OCI-M2 (cell line): Measurements from ENCODE around the gene REPS2.

Source experiments
- DNase-seq: peaks from one replicate; lab custom pipeline; 2025; ENCODE audit not compliant: unreplicated experiment; lab: John Stamatoyannopoulos, UW

REPS2 gene

GRCh38 chrX:16946361-16946964 lies at the start of gene REPS2:
REPS2 (plus strand) TSS chrX:16946658; CDS start chrX:16946862, 204 bp downstream.
- DNase-seq = no peak

GRCh38 chrX:16897445-16897844 lies 49.0 kb upstream of the REPS2 start:
- DNase-seq = no peak

- no peak for DNase-seq
These were observed 43.0 kb upstream of the REPS2 start for GRCh38 chrX:16903274-16904022.

GRCh38 chrX:16910376-16910775 lies 36.1 kb upstream of the REPS2 start:
- no peak for DNase-seq

- no peak for DNase-seq
These were observed 32.4 kb upstream of the REPS2 start for GRCh38 chrX:16914058-16914457.

- DNase-seq = no peak
These were observed 29.9 kb upstream of the REPS2 start for GRCh38 chrX:16916561-16916960.

DNA sequence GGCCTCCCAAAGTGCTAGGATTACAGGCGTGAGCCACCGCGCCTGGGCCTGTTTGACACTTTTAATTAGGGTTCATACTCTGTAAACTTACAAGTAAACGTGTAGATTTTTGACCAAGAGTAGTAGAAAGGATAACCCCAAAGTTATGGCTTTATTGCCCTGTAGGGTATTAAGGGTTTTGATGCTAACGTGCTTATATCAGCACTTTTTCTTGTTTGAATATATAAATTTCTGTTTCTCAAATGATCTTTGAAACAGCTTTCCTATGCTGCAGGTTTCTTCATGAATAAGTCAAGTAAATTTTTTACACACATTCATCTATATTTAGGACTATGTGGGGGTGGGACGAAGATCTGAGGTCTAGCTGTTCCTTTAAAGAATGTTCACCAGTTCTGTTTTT lies 29.3 kb upstream of the REPS2 start:
- no peak for DNase-seq

GRCh38 chrX:16918979-16919378 lies 27.5 kb upstream of the REPS2 start:
- DNase-seq = no peak

- DNase-seq = no peak
These were observed 26.4 kb upstream of the REPS2 start for GRCh38 chrX:16920075-16920474.

GRCh38 chrX:16923157-16923556 lies 23.3 kb upstream of the REPS2 start:
- no peak for DNase-seq

GRCh38 chrX:16924631-16925480 lies 21.6 kb upstream of the REPS2 start:
- DNase-seq = no peak

DNA sequence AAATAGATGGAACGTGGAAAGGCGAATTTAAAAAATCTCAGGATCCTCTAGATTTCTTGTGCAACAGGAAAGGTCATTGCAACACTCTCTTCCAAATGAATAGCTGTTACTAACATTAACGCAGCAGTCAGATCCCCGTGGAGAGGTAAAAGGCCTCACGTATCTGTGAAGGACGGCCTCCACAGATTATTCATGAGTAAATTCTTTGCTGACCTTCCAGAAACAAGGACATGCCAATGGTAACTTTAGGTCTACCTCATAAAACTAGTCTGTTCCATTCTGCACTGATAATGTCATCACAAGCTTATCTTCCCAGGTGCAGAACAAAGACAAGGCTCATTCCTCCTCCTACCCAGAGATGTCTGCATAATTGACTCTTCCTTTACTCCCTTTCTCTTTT lies 16.1 kb upstream of the REPS2 start:
- DNase-seq = no peak

- DNase-seq = no peak
These were observed 15.1 kb upstream of the REPS2 start for GRCh38 chrX:16931371-16931770.

DNA sequence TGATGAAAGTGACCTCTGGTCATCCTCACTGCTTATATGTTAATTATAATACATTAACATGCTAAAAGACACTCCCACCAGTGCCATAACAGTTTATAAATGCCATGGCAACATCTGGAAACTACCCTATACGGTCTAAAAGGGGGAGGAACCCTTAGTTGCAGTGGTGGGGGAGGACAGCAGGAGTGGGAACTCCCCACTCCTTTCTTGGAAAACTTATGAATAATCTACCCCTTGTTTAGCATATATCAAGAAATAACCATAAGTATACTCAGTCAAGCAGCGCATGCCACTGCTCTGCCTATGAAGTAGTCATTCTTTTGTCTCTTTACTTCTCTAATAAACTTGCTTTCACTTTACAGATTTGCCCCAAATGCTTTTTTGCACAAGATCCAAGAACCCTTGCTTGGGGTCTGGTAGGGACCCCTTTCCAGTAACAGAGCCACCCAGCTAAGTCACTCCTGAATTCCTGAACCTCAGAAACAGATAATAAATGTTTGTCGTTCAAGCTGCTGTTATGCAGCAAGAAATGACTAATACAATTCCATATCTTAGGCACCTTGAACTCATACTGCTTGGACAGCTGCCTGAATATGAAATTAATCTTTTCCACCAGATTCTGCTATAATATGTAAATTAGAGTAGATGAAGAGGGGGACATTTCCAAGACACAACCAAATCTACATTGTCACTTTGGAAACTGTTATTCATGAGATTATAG lies 14.4 kb upstream of the REPS2 start:
- no peak for DNase-seq

DNA sequence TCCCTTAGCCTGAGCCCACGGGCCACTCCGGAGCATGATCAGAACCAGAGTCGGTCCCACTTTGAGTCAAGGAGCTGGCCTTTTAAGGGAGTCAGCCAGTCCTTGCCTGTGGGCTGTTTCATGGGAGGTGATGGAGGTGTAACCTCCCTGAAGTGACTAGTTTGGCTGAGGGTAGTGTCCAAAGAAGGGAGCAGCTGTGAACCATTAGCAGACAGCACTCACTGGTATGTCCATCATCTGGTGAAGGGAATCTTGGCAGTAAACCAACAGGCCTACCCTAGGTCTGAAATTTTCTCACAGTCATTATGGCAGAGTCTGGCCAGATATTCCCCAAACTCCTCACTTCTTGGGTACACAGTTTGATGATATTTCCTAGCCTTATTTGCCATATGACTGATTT lies 12.3 kb upstream of the REPS2 start:
- no peak for DNase-seq

DNA sequence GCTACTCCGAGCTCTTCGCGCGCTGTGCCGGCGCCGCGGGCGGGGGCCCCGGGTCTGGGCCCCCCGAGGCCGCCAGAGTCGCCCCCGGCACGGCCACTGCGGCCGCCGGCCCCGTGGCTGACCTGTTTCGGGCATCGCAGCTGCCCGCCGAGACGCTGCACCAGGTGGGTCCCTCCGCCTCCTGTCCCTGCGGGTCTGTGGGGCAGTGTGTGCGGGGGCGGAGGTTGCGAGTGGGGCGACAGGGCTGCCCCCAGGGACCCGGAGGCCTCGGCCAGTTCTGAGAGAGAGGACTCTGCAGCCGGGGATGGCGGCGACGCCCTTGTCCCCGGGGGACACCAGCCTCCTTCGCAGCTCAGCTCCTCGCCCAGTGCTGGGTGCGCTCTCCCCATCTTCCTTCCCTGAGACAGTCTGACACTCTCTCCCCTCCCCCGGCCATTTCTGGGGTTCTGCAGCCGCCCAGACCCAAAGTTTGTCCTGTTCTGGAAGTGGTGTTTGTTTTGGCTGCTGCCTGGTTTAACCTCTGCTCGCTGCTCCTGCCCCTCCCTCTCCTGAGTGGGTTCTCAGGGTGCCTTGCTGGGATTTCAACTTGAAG lies 609 bp downstream of the REPS2 start:
- DNase-seq = no peak

DNA sequence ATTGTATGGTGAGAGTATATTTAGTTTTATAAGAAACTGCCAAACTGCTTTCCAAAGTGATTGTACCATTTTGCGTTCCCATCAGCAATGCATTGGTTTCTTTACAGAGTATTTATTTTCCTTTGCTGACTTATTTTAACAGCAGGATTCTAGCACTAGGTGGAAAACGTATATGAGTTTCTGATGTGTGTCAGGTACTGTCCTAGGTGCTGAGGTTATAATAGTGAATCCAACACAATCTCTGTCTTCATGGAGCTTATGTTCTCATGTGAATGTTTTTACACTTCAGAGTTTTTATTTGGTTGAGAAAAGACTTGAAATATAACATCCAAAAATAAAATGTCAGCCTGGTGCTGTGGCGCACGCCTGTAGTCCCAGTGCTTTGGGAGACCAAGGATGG lies 4.0 kb downstream of the REPS2 start:
- DNase-seq = no peak

- DNase-seq = no peak
These were observed 7.3 kb downstream of the REPS2 start for GRCh38 chrX:16953606-16954211.

GRCh38 chrX:16957751-16958150 lies 11.3 kb downstream of the REPS2 start:
- no peak for DNase-seq

DNA sequence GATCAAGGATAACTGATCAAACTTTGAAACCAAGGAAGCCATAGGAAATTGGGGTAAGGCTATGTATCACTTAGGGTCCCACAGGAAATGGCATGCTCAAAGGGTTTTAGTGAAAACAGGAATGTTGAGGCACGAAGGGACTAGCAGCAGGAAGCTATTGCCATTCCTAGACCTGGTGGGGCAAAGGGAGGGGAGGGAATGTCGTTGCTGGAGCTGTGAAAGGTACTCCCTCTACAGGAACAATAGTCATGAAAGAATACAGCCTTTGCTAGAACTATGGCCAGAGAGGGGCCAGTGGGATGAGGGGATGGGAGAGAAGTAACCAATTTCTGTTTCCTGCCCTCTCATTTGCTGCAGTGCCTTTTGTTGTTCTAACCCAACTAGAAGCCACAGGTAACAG lies 11.9 kb downstream of the REPS2 start:
- no peak for DNase-seq
